RPMI7951 (cell line): Measurements from ENCODE around the gene TRIOBP. TPM values are rescaled to one million over a fixed set of nuclear protein-coding genes. Genes with fewer than 3 reads are reported as not detected.
"Not testable (repeated sequence)": the region's sequence is repeated elsewhere in the genome, so short reads cannot be mapped to it uniquely, and the experiment has no call there.

Experiments
- DNase-seq: peaks from one replicate; pipeline ENCODE4 v3.0.0-alpha.2; 2012; ENCODE audit warnings: low read depth
- total RNA-seq: library from RNA; depleted of rRNA; stranded (reverse); fragments of >200 nt; shearing (Covaris generic); gene quantifications from 2 replicates; pipeline ENCODE4 v1.2.3, GENCODE V29; 2014

Gene TRIOBP
- total RNA-seq, 1 experiment from 2014 or later, result 68.2 TPM

DNA sequence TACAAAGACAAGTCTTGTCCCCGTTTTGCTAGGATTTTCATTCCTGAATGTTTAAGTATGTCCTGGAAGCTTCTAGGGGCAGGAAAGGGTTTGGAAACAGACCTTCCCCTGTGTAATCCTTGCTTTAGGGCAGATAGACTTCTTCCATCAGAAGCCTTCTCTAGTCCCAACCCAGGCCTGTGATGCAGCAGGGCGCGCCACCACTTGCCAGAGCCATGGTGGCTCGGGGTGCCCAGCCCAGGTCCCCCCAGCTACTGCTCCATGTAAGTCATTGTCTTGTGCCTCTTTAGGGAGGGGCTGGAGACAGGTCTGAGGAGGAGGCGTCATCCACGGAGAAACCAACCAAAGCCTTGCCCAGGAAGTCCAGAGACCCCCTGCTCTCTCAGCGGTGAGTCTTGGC is 6.4 kb upstream of the TRIOBP start:
- no peak for DNase-seq

DNA sequence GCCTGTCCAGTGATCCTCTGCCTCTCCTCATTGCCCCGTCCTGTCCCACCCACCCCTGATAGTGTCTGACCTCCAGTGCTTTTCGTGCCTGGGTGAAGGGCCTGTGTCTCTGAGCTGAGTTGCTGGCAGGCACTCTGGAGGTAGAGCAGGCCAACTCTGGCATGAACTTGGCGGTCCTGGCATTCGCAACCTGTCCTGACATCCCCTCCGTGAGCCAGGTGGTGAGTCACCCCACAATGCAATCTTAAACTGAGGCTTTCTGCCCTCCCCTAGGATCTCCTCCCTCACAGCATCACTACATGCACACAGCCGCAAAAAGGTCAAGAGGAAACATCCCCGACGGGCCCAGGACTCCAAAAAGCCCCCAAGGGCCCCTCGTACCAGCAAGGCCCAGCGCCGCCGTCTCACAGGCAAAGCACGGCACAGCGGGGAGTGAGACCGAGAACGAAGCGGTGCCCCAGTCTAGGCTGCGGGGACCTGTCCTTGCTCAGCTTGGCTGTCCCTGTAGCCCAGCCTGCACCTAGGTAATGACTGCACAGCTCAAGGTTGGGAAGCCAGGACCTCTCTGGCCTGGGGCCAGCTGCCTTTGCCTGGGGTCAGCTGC is 5.8 kb upstream of the TRIOBP start:
- no peak for DNase-seq

DNA sequence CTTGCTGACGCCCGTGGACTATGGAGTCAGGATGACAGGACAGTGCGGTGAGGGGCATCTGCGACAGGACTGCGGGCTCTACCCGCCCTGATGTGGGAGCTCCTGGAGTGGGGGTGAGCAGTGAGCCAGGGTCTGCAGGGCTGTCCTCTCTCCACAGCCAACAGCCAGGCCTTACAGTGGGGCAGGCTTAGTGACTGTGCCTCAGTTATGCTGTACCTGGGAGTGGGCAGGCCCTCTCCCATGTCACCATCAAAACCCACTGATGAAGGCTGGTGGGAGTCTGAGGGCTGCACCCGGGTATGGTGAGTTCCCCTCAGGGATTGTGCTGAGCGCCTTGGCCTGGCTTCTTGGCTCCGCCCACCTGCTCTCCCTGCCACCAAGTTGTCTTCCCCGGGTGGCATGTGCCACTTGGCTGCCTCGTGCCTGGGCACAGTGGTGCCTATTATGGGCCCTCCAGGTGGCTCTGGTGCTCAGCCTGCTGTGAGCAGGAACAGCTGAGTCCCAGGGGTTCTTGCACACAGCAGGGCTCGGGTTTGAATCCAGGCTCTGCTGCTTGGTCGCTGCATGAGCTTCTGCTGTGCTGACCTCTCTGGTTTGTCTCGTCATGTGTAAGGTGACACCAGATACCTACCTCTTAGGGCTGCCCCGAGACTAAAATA is 4.1 kb upstream of the TRIOBP start:
- no peak for DNase-seq

DNA sequence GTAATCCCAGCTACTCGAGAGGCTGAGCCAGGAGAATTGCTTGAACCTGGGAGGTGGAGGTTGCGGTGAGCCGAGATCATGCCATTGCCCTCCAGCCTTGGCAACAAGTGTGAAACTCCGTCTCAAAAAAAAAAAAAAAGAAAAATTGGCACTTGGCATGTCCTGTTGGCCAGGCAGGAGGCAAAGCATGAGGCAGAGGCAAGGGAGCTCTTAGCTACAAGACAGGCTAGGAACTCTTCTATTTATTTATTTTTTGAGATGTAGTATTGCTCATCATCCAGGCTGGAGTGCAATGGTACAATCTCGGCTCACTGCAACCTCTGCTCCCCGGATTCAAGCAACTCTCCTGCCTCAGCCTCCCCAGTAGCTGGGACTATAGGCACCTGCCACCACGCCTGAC is 2.7 kb upstream of the TRIOBP start:
- DNase-seq, result not testable (repeated sequence)

DNA sequence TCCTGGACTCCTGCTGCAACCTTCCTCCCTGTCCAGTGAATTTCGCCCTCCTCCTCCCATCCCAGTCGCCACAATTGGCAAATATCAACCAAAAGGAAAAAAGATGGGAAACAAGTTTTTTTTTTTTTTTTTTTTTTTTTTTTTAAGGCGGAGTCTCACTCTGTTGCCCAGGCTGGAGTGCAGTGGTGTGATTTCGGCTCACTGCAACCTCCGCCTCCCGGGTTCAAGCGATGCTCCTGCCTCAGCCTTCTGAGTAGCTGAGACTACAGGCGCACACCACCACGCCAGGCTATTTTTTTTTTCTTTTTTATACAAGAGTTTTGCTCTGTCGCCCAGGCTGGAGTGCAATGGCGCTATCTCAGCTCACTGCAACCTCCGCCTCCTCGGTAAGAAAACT is 590 bp upstream of the TRIOBP start:
- not testable (repeated sequence) for DNase-seq

DNA sequence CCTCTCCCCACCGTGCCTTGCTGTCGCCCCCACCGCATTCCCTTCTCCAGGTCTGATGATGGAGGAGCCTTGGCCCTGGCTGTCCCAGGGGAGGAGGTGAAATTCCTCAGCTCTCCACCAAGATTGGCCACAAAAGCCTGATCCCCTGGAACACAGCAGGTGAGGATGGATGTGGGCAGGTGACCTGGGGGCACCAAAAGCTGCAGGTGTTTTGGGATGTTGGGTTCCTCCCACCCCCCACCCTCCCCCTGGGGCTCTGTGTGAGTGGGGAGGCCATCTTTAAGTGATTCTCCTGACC is 639 bp downstream of the TRIOBP start:
- no peak for DNase-seq

DNA sequence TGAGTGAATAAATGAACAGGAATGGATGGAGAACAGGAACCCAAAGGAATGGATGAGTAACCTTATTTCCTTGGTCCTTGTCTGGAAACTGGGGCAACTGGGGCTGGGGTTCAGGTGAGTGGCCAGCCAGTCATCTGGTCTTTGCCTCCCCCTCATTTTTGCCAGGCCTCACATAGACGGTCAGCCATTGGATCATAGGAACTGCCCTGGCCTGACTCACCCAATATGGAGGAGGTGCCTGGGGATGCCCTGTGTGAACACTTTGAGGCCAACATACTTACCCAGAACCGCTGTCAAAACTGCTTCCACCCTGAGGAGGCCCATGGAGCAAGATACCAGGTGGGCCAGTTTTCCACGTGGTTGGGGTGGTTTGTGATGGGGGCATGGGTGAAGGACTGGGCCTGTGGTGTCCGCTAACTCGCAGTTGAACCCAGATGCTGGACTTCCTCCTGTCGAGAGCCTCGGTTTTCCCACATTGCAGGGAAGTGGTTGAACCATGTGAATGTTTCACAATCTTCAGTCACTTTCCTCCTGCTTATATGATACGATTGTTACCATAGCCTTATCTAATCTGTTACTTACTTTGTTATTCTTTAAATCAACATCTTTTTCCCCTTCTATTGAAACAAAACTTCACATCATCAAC is 4.4 kb downstream of the TRIOBP start:
- DNase-seq, result no peak

DNA sequence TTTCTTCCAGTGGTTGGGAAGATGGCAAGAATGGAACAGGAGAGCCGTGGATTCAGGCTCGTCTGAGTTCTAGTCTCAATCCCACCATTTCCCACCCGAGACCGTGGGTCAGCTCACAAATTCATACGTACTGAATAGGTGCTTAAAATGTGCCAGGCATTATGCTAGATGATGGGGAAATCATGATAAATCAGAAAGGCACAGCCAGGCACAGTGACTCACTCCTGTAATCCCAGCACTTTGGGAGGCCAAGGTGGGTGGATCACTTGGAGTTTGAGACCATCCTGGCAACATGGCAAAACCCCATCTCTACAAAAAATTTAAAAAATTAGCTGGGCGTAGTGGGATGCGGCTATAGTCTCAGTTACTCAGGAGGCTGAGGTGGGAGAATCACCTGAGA is 7.1 kb downstream of the TRIOBP start:
- DNase-seq, result no peak

DNA sequence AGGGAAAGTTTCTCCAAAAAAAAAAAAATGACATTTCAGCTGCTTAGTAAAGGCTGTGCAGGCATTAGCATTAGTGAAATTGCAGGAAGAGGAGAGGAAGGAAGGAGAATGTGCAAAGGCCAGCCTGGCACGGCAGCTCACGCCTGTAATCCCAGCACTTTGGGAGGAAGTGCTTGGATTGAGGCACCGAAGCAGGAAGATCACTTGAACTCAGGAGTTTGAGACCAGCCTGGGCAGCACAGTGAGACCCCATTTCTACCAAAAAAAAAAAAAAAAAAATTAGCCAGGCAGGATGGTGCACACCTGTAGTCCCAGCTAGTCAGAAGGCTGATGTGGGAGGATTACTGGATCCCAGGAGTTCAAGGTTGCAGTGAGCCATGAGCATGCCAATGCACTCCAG is 7.8 kb downstream of the TRIOBP start:
- DNase-seq, result no peak

DNA sequence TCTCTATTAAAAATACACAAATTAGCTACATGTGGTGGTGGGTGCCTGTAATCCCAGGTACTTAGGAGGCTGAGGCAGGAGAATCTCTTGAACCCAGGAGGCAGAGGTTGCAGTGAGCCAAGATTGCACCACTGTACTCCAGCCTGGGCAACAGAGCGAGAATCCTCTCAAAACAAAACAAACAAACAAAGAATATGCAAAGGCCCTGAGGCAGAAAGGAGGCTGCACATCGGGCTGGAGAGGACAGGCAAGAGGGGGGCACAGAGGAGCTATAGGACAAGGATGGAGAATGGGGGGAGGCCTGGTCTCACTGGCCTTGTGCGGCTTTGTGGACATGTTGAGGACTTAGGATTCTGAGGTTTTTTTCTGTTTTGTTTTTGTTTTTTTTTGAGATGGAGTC is 8.4 kb downstream of the TRIOBP start:
- no peak for DNase-seq

DNA sequence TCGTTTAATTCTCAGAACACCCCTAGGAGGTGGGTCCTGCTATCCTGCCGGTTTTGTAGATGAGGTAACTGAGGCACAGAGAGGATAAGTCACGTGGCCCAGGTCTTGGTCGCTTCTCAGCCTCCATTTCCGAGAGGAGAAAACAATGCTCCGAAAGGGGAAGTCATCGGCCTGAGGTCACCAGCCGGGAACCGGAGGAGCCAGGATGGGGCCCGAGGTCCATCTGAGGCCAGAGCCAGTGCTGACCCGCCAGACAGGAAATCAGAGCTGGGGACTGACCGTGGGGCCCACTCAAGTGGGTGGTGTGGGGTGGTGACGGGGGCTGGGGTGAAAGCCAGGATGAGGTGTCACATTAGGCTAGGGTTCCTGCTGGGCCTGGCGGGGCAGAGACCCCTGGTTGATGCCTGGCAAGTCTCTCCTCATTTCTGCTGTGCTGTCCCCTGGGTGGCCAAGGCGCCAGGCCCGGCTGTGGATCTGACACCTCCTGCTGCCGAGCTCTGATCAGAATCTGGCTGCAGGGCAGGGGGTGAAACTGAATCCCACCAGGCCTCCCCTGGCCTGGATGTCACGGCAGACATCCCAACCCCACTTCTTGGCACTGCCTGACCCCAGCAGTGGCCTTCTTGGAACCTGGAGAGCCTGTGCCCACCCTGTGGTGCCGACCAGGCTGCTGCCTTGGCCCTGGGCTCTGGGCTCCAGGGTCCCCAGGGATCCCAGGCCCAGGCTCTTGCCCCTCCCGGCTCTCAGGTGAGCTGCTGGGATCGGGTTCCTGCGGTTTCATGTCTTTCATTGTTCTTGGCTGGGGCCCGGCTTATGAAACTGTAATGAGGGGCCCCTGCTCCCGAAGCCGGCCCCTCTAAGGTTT is 12.0 kb downstream of the TRIOBP start:
- DNase-seq, result no peak

DNA sequence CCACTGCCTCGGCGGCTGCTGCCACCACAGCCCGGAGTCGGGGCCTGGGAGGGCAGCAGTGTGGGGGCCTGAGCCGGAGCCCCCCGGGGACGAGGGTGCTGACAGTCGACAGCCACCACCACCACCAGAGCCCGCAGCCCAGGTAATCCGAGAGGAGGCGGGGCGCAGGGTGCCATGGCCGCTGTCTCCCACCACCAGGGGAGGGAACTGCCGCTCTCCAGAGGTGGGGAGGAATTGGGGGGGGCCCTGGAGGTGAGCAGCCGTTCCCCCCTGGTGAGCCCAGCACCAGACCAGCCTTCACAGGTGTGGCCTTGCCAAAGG is 12.6 kb downstream of the TRIOBP start:
- no peak for DNase-seq

DNA sequence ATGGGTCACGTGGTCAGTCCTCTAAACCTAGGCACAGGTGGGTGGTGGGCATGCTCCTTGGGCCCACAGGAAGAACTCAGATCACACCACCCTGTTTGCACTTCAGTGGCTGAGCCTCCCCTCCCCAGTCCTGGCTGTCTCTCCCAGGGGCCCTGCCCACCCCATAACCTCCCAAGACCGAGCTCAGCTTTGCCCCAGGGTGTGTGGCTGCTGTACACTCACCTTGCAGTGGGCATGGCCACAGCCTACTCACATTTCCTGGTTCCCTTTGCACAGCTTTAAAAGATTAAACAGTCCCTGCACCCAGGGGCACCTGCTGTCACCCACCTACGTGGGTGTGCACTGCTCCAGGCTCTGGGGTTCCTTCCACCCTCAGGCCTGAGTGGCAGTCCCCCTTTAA is 13.8 kb downstream of the TRIOBP start:
- no peak for DNase-seq

DNA sequence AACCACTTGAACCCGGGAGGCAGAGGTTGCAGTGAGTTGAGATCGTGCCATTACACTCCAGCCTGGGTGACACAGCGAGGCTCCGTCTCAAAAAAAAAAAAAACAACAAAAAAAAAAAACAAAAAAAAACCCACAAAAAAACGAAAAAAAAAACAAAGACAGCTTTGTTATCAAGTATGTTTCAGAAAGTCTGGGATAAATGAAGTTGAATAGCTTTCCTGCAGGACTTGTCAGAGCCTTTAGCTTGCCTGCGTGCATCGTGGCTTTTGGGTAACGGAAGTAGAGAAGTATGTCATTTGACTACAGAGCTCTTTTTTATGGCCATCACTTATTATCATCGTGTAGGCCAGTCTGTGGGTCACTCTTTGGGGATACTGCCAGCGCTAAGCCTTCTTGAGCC is 14.6 kb downstream of the TRIOBP start:
- no peak for DNase-seq

DNA sequence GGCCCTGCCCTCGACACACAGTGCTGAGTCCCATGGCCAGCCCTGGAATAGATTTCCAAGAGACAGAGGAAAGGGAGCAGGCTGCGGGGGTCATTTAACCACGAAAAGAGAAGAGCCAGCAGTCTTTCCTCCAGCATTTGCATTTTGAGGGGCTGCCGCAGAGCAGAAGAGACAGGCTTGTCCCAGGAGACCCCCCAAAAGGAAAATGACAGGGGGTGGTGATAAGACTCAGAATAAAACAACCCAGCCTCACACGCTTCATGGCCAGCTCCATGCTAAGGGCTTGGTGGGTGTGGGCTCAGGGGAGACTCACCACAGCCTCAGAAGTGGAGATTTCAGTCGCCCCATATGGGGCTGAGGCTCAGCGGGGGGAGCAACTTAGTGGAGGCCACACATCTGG is 16.9 kb downstream of the TRIOBP start:
- no peak for DNase-seq

DNA sequence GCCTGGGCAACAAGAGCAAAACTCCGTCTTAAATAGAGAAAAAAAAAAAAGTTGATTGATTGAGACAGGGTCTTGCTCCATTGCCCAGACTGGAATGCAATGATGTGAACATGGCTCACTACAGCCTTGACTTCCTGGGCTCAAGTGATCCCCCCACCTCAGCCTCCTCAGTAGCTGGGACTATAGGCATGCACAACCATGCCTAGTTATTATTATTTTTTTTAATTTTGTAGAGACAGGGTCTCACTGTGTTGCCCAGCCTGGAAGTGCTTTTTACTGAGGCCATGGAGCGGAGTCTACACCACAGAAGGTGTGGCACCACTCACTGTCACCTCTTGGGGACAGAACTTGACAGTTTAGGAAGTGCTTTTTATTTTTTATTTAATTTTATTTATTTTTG is 17.8 kb downstream of the TRIOBP start:
- DNase-seq, result no peak

DNA sequence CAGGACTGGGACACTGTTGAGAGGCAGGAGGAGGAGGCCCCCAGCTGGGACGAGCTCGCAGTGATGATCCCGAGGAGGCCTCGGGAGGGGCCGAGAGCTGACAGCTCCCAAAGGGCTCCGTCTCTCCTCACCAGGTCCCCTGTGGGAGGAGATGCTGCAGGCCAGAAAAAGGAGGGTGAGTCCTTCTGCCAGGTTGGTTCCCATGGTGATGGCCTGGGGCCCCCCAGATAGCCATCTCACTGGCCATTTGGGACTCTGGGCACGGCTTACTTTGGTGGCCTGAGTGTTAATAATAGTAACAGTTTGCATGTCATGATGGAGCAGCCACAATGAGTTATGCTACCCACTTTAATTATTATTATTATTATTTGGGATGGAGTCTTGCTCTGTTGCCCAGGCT is 18.9 kb downstream of the TRIOBP start:
- DNase-seq, result no peak

DNA sequence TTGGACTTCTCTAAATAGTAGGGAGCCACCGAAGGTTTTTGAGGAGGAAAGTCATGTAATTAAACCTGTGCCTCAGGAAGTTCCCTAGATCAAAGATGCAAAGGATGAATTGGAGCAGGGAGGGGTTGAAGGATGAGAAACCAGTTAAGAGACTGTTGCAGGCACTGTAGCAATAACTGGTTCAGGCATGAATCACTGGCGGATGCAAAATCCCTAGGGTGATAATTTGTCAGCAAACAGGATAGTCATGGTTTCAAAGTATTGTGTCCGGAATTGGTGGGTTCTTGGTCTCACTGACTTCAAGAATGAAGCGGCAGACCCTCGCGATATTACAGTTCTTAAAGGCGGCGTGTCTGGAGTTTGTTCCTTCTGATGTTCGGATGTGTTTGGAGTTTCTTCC is 19.9 kb downstream of the TRIOBP start:
- no peak for DNase-seq

DNA sequence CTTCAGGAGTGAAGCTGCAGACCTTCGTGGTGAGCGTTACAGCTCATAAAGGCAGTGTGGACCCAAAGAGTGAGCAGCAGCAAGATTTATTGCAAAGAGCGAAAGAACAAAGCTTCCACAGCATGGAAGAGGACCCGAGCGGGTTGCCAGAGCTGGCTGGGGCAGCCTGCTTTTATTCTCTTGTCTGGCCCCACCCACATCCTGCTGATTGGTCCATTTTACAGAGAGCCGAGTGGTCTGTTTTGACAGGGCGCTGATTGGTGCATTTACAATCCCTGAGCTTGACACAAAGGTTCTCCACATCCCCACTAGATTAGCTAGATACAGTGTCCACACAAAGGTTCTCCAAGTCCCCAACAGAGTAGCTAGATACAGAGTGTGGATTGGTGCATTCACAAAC is 20.4 kb downstream of the TRIOBP start:
- DNase-seq, result not testable (repeated sequence)

DNA sequence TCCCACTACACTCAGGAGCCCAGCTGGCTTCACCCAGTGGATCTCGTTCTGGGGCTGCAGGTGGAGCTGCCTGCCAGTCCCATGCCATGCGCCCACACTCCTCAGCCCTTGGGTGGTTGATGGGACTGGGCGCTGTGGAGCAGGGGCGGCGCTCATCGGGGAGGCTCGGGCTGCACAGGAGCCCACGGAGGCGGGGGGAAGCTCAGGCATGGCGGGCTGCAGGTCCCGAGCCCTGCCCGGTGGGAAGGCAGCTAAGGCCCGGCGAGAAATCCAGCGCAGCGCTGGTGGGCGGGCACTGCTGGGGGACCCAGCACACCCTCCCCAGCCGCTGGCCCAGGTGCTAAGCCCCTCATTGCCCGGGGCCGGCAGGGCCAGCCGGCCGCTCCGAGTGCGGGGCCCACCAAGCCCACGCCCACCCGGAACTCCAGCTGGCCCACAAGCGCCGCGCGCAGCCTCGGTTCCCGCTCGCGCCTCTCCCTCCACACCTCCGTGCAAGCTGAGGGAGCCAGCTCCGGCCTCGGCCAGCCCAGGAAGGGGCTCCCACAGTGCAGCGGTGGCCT is 21.0 kb downstream of the TRIOBP start:
- DNase-seq, result not testable (repeated sequence)

DNA sequence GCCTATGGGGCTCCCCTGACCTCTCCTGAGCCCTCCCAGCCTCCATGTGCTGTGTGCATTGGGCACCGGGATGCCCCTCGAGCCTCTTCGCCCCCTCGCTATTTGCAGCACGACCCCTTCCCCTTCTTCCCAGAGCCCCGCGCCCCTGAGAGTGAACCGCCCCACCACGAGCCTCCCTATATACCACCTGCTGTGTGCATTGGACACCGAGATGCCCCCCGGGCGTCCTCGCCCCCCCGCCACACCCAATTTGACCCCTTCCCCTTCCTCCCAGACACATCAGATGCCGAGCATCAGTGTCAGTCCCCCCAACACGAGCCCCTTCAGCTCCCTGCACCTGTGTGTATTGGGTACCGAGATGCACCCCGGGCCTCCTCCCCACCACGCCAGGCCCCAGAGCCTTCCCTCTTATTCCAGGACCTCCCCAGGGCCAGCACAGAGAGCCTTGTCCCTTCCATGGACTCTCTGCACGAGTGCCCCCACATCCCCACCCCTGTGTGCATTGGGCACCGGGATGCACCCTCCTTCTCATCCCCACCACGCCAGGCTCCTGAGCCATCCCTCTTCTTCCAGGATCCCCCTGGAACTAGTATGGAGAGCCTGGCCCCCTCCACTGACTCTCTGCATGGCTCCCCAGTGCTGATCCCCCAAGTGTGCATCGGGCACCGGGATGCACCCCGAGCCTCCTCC is 28.8 kb downstream of the TRIOBP start:
- DNase-seq, result no peak
